ENCODE measurements around the gene MYH14.

Gene MYH14

GRCh38 chr19:50202386-50202785 is 1.0 kb upstream of the MYH14 start:
- no peak overlapping the region for H3K4me3 ChIP-seq (ENCODE audit: low read length)
- no peak for DNase-seq (ENCODE audit: low read depth)
- TF ChIP-seq, protein P1, sequence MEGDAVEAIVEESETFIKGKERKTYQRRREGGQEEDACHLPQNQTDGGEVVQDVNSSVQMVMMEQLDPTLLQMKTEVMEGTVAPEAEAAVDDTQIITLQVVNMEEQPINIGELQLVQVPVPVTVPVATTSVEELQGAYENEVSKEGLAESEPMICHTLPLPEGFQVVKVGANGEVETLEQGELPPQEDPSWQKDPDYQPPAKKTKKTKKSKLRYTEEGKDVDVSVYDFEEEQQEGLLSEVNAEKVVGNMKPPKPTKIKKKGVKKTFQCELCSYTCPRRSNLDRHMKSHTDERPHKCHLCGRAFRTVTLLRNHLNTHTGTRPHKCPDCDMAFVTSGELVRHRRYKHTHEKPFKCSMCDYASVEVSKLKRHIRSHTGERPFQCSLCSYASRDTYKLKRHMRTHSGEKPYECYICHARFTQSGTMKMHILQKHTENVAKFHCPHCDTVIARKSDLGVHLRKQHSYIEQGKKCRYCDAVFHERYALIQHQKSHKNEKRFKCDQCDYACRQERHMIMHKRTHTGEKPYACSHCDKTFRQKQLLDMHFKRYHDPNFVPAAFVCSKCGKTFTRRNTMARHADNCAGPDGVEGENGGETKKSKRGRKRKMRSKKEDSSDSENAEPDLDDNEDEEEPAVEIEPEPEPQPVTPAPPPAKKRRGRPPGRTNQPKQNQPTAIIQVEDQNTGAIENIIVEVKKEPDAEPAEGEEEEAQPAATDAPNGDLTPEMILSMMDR (conservative IDR thresholded peaks at IDR 0.05; ENCODE audit: low read length) = no peak

- H3K4me3 ChIP-seq (ENCODE audit: low read length) = no peak overlapping the region
- no peak for DNase-seq (ENCODE audit: low read depth)
- TF ChIP-seq, protein P1 (conservative IDR thresholded peaks at IDR 0.05; ENCODE audit: low read length) = no peak
Measured at GRCh38 chr19:50202962-50203280, 501 bp upstream of the MYH14 start.

GRCh38 chr19:50204081-50204428 is 633 bp downstream of the MYH14 start:
- H3K4me3 ChIP-seq (ENCODE audit: low read length) = no peak overlapping the region
- no peak for DNase-seq (ENCODE audit: low read depth)
- TF ChIP-seq, protein P1 (conservative IDR thresholded peaks at IDR 0.05; ENCODE audit: low read length) = no peak

- H3K4me3 ChIP-seq (ENCODE audit: low read length) = no peak overlapping the region
- TF ChIP-seq, protein P1 (conservative IDR thresholded peaks at IDR 0.05; ENCODE audit: low read length) = no peak
- no peak for DNase-seq (ENCODE audit: low read depth)
Measured at GRCh38 chr19:50204811-50205675, 1.6 kb downstream of the MYH14 start.

DNA sequence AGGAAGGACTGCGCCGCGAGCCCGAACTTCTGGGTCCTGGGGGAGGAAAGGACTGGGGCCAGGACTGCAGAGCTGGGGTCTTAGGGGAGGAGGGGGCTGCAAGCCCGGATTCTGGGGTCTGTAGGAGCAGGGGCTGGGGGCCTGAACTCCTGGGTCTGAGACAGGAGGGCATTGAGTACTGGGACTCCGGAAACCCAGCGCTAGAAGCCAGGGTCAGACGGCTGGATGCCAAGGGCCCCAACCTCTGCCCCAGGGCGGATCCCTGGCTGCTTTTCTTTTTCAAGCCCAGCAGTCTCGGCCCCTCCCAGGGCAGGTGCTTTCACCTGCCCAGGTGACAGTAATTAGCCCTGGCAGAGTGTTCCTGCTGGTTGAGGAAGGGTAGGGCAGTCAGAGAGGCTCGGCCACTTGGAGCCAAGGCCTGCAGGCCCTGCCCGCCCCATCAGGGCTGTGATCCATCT is 2.3 kb downstream of the MYH14 start:
- TF ChIP-seq, protein P1 (conservative IDR thresholded peaks at IDR 0.05; ENCODE audit: low read length) = no peak
- no peak overlapping the region for H3K4me3 ChIP-seq (ENCODE audit: low read length)
- no peak for DNase-seq (ENCODE audit: low read depth)

GRCh38 chr19:50206191-50206590 is 2.8 kb downstream of the MYH14 start:
- no peak for DNase-seq (ENCODE audit: low read depth)
- no peak overlapping the region for H3K4me3 ChIP-seq (ENCODE audit: low read length)
- TF ChIP-seq, protein P1 (conservative IDR thresholded peaks at IDR 0.05; ENCODE audit: low read length) = no peak

DNA sequence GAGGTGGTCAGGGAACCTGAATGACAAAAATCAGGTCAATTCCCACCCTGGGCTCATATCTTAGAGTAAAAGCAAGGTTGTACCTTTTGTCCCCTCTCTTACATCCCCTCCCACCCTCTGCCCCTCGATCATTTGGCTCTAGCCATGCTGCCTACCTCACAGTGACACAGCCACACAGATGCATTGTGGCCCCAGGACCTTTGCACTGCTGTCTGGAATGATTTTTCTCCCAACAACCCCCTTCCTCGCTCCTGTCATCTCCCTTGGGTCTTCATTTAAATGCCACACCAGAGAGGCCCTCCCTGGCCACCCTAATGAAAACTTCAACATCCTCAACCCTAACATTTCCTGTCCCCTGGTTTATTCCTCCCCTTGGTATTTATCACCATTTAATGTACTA is 4.3 kb downstream of the MYH14 start:
- TF ChIP-seq, protein P1 (conservative IDR thresholded peaks at IDR 0.05; ENCODE audit: low read length) = no peak
- DNase-seq (ENCODE audit: low read depth) = no peak
- H3K4me3 ChIP-seq (ENCODE audit: low read length) = no peak overlapping the region

Measured in AG10803 (cell line).